HG02610 (cell line): ENCODE data around the gene CAND2.

ENCODE experiments used
- ATAC-seq: cut with Tn5 transposase; IDR thresholded peaks from one replicate; pipeline ENCODE4 v1.9.1; 2021; ENCODE audit warnings: mild to moderate bottlenecking, moderate library complexity; ENCODE audit not compliant: unreplicated experiment

The CAND2 gene

DNA sequence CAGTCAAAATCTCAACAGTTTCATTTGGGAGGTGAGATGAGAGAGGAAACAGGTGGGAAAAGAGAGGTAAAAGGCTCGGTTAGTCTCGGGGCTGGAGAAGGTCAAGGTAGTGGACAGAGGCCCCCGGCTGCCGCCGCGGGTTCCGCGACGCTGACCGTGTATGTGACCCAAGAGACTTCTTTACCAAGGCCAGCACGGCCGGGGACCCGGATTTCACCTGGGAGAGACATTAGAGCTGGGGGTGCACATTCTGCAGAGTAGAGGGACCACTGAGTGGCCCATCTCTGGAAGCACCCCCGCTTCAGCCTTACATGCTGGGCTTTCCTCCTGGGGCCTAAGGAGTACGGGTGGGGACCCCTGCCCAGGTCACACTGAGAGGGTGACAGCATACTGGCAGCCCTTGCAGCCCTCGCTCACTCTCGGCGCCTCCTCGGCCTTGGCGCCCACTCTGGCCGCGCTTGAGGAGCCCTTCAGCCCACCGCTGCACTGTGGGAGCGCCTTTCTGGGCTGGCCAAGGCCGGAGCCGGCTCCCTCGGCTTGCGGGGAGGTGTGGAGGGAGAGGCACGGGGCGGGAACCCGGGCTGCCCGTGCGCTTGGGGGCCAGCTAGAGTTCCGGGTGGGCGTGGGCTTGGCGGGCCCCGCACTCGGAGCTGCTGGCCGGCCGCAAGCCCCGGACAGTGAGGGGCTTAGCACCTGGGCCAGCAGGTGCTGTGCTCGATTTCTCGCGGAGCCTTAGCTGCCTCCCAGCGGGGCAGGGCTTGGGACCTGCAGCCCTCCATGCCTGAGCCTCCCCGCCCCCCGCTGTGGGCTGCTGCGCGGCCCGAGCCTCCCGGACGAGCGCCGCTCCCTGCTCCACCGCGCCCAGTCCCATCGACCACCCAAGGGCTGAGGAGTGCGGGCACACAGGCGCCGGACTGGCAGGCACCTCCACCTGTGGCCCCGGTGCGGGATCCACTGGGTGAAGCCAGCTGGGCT is 86.1 kb downstream of the CAND2 start:
- ATAC-seq, result no peak

DNA sequence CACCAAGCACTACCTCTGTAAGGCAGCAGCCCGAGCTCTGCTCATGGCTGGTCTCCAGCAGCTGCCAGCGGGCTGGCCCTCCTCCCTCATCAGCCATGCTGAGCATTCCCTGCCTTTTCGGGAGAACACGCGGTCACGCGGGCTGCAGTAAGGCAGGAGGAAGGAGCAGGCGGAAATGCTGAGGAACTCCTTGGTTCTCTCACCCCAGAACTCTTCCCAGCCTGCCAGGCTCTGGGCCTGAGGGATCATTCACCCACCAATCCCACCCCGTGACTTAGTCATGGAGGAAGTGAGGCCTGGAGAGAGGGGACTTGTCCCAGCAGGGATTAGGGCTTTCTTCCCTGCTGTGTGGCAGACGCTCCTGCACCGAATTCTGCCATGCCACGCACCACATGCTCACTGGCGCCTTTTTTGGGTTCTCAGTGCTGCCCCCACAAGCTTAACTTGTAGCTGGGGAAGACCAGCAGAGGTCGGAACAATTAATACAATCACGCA is 87.8 kb downstream of the CAND2 start:
- ATAC-seq, result no peak
